ENCODE data around the gene RAET1G.
A peak's percentile ranks its signal among the peaks of the same experiment; 100 is the strongest.
"Not testable (repeated sequence)": the region's sequence is repeated elsewhere in the genome, so short reads cannot be mapped to it uniquely, and the experiment has no call there.

The RAET1G gene

DNA sequence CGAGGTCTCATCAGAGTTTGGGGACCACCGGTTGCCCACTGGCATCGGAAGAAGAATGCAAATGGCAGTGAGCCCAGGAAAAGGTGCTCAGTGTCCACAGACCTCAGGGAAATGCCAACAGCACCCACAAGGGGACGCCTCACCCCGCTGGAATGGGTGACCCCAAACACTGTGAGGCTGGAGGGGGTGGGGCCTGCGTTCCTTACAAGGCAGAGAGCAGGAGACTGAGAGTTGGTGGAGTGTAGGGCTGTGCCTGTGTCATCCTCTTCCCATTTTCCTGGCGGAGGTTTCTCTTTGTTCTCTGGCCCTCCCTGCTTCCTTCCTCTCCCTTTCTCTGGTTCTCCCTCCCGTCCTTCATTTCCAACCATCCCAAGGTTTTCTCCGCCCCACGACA lies 31.0 kb upstream of the RAET1G start:
- DNase-seq (ENCODE audit: low spot score): not testable (repeated sequence)

DNA sequence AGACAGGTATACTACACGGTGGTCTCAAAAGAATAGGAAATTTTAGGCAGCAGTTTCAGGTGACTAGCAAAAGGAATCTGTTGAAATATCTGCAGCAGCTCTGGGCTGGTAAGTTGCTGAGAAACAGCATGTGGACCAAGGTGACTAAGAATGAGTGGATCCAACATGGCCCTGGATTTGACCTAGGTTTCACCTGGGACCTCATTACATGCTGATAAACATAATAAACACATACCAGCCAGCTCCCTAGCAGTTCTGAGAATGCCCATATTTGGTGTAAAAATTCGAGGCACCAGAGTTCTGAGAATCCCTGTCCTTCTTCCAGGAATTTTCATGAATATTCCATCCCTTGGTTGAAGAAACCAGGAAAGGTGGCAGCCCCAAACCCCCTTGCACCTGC lies 30.5 kb upstream of the RAET1G start:
- DNase-seq (ENCODE audit: low spot score): peak; percentile 20

DNA sequence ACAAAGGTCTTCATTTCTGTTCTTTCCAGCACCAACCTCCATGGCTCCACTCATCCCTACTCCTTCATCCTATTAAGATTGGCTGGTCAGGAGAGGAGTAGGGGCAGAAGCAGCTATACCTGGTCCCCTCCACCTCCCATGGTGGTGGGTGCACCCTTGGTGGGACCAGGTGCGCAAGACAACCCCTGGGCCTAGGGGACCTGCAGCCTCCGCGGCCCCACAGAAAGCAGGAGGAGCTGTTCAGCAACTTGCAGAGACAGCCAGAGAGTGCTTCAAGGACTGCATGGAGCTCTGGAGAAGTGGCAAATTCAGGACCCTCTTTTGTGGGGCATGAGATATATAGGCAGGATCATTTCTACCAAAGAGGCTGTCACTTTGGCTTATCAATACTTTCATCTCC lies 28.7 kb upstream of the RAET1G start:
- no peak for DNase-seq (ENCODE audit: low spot score)

DNA sequence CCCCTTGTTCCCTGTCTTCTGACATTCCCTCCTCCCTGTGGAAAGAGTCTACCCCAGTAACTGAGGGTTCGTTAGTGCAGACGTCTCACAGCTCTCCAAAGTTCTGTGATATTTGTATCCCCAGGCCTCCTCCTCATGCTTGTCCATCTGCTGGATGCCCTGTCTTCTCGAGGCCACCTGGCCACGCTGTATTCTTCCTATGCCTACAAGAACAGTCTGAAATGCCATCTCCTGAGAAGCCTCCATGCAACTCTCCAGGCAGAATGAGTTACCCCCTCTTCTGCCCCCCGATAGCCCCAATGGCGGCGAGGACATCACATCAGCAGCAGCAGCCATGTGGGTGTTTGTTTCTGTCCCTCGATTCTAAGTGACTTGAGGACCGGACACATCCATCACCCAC lies 28.2 kb upstream of the RAET1G start:
- DNase-seq (ENCODE audit: low spot score): no peak

DNA sequence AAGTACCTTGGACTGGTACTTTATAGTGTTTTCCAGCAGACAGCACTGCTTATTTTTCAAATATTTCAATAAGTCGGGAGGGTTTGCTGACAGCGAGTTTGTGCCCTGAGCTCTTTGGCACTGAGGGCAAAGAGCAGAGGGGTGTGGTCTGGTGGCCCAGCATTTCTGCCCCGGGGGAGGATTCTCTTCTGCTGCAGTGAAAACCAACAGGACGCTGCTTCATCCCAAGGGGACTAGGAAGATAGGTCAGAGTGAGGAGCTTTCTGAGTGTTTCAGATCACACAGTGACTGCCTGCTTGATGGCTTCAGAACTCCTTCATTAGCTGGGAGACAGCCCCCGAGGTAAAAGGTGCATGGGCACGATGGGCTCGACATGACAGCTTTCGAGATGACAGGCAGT lies 27.5 kb upstream of the RAET1G start:
- no peak for DNase-seq (ENCODE audit: low spot score)

DNA sequence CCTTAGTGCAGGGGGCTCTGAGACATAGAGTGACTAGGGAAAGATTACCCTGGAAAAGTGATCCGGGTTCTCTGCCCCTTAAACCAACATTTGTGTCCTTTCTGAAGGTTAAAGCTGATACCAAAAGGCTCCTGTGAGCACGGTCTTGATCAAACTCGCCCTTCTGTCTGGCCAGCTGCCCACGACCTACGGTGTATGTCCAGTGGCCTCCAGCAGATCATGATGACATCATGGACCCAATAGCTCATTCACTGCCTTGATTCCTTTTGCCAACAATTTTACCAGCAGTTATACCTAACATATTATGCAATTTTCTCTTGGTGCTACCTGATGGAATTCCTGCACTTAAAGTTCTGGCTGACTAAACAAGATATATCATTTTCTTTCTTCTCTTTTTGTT lies 25.7 kb upstream of the RAET1G start:
- no peak for DNase-seq (ENCODE audit: low spot score)

DNA sequence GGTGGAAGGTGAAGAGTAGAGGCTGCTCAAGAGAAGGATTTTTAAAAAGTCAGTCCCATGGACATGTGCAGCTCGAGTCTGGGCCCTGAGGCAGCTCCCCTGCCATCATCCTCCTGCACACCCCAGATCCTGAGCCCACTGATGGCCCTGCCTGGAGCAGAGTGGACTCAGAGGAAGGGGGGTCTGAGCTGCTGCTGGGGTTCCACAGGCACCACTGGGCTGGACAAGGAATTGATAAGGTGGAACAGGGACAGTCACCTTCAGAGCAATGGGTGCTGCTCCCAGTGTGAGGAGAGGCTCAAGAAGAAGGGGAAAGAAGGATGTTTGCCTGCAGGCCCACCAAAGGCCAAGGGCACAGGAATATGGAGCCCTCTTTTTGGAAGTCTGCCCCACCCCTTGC lies 25.1 kb upstream of the RAET1G start:
- no peak for DNase-seq (ENCODE audit: low spot score)

DNA sequence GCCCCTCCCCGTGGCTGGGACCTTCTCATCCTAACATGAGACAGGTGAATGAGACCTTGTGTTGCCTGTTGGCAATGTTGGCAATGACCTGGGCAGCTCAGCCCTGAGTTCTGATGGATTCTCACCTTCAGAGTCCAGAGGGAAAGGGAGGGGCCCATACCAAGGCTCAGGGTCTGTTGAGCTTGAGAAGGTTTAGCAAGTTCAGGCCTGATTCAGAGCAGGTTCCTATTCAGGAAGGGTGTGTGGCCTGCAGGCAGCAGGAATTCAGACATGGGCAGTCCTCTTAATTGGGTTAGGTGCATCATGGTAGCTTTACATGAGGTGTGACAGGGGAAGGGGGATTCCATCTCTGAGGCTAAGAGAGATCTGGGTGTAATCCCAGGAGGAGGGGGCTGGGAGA lies 24.6 kb upstream of the RAET1G start:
- not testable (repeated sequence) for DNase-seq (ENCODE audit: low spot score)

DNA sequence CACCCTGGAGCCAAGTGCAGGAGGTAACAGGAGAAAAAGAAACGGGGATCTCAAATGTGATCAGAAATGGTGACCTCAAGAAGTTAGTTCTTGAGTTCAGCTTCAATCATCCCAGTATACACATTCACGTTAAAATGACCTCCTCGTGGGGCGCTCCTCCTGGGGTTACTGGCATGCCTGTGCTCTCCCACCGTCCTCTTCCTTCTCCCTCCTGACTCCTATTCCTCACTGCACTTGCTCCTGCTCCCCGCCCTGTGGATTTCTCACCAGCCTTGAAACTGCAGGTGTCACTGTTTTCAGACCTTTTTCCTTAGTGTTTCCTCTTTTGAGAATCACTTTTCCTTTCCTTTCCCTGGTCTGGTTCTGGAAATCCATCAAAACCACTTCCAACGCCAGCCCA lies 23.7 kb upstream of the RAET1G start:
- DNase-seq (ENCODE audit: low spot score): not testable (repeated sequence)

DNA sequence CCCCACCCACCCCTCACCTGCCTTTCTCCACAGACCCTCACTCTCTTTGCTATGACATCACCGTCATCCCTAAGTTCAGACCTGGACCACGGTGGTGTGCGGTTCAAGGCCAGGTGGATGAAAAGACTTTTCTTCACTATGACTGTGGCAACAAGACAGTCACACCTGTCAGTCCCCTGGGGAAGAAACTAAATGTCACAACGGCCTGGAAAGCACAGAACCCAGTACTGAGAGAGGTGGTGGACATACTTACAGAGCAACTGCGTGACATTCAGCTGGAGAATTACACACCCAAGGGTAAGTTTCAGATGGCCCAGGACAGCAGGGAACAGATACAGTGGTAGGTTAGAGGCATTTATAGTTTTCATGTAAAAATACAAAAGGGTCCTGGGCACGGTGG lies 22.4 kb upstream of the RAET1G start:
- not testable (repeated sequence) for DNase-seq (ENCODE audit: low spot score)

DNA sequence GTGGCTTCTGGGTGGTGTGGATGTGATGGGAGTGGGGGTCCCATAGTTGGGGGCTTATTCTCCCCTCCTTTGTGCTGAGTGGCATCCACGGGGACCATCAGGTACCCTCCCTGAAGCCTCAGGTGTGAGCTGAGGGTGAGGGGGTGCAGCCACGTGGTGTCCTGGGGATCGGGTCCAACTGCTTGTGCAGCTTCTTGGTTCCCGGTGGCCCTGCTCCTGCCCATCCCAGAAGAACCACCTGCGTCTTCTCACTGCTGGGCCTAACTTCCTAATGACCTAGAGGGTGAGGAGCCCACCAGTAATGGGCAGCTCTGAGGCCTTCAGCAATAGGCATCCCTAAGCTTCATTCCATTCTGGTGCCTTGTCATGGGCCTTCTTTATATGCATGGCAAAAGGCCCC lies 20.4 kb upstream of the RAET1G start:
- DNase-seq (ENCODE audit: low spot score): not testable (repeated sequence)

DNA sequence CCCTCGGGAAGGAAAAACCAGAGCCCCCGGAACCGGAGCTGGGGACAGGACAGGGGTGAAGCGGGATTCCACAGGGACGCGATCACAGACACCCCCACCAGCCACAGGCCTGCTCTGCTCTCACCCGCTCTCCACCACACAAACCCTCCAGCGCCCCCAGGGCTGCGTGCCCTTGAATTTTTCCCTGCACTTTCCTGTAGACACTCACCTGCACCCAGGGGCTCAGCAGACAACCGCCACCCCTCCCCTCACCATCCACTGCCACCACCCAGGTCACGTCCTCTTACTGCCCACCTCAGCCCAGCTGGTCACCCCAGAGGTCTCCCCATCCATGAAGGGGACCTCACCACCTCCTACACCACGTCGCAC lies 19.5 kb upstream of the RAET1G start:
- no peak for DNase-seq (ENCODE audit: low spot score)

DNA sequence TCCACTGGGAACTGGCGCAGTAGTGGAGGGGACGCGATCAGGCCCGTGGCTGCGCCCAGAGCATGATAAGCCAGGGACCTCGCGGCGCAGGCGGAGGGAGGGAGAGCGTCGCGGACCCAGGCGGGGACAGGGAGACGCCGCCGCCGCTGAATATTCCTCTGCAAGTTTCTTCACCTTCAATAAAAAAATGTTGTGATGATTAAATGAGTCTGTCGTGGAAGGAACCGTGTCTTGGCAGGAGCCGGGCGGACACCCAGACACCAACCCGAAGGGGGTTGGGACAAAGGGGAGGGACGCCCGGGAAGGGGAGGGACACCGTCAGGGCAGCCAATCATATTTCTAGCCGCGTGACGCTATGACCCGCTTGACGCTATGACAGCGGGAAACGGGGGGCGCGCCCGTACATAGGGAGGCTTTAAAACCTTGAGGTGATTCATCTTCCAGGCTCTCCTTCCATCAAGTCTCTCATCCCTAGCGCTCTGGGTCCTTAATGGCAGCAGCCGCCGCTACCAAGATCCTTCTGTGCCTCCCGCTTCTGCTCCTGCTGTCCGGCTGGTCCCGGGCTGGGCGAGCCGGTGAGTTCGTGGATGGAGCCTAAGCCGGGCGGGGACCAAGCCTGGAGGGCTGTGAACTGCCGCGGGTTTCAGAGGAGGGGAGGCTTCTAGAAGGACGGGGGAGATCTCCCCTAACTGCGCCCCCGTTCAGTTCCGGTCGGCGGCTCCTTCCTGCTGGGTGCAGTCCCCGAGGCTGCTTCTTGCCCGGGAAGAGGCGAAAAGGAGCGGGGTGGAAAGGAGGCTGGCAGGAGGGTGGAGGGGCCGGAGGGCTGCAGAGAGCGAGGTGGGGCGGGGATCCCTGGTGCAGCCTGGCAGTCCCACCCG lies 18.9 kb upstream of the RAET1G start, which contains the start of gene ULBP2:
TSS of gene ULBP2 (plus strand) at position 432 of the 878 bp plus-strand sequence. CDS start at position 491, 59 bp downstream.
- peak; percentile 96 for DNase-seq (ENCODE audit: low spot score)

DNA sequence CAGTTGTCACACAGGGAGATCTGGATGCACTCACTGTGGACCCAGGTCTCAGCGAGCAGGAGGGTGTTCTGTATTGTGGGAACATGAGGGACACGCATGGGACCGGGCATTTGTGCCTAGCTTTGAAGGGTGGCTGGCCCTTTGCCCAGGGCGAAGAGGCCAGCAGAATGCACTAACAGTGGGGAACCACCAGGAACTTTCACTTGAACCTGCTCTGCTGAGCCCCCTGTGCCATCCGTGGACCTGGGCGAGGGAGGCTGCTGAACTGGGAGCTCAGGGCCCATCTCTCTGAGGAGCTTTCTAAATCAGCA lies 17.7 kb upstream of the RAET1G start:
- no peak for DNase-seq (ENCODE audit: low spot score)

DNA sequence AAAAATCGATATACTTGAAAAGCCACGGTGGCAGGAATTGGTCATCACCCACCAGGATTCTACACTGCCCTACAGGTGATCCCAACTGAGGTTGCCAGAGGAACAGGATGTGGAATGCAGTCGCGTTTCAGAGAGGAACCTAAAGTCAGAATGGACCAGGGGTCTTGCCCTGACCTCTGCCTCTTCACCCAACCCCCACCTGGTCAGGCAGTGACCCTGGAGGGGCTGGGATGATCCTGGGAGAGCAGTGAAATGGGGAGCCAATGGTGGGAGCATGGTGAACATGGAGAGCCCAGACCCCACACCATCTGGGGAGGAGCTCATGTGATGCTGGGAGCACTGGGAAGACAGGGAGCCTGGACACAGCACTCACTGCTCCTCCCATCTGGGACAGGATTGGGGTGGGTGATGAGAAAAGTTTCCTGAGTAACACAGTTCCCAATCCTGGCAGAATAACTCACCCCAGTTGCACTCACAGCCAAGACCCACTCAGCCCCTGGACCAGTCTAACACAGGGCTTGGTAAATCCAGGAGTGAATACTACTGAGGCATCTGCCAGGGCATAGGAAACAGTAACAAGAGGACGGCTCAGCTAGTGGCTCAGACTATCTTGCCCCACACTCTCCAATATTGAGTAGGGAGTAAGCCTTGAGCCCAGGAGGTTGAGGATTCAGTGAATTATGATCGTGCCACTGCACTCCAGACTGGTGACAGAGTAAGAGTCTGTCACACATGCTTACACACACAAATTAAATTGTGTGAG lies 17.2 kb upstream of the RAET1G start:
- DNase-seq (ENCODE audit: low spot score): no peak

DNA sequence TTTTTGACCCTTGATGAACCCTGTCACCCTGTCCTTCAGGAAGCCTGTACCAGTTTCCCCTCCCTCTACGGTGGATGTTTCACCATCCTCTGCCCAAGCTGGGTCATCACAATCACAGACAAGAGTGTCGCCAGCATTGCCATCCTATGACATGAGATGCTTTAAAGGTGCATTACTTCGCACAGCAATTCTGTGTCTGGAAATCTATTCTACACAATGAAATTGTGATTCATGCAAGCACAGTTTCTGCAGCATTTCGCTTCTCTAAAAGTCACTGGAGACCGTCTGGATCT lies 16.4 kb upstream of the RAET1G start:
- DNase-seq (ENCODE audit: low spot score): no peak

DNA sequence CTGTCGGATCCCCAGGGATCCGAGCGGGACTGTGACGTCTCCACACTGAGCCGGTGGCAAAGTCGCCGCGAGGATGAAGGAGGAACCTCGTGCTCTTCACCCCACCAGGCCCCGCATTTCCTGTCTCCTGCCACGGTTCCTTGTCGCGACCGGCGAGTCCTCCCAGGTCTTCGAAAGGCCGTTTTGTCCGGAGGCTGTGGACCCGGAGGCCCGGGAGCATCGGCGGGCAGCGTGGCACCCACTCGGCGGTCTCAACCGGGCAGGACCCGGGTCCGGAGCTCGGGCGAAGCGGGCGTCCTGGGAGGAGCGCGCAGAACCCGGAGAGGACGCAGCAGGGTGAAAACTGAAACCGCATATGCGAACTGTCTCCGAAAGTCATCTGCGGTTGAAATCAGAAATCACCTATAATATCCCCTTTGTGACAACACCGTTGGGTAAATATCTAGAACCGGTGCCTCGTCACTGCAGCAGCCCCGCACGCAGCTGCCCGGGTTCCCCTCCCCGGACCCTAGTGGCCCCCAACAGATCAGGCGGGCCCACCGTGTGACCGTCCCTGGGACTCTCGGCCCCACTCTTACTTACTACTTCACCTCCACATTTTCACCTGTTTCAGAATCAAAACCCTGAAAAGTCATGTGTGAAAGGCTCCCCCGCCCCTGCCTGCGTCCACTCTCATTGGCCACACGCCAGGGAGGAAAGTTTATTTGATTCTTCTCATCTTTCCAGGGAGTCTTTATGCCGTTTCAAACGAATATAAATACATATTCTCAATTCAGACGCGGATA lies 15.8 kb upstream of the RAET1G start:
- peak; percentile 22 for DNase-seq (ENCODE audit: low spot score)

DNA sequence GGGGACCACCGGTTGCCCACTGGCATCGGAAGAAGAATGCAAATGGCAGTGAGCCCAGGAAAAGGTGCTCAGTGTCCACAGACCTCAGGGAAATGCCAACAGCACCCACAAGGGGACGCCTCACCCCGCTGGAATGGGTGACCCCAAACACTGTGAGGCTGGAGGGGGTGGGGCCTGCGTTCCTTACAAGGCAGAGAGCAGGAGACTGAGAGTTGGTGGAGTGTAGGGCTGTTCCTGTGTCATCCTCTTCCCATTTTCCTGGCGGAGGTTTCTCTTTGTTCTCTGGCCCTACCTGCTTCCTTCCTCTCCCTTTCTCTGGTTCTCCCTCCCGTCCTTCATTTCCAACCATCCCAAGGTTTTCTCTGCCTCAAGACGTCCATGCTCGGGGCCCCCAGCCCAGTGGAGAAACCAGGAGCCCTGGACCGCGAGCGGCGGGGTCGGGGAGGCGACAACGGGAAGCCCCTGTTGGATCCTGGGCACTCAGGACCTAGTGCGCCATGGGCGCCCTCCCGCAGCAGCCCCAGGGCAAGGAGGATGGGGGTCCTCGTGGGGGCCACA lies 15.2 kb upstream of the RAET1G start:
- DNase-seq (ENCODE audit: low spot score): not testable (repeated sequence)

DNA sequence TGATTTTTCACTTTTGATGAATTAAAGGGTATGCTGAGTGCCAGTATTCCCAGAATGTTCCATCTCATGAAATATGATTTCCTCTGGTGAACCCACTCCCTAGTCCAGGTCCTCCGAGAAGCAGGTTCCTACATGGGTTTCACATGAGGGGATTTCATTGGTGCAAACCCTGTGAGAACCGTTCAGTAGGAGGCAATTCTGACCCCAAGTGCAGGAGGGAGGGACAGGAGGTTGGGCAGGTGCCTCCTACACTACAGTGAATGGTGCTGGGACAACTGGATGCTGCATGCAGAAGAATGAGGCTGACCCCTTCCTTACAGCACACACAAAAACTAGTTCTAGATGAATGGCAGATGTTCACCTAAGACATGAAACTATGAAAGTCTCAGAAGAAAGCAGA lies 13.8 kb upstream of the RAET1G start:
- DNase-seq (ENCODE audit: low spot score): no peak

DNA sequence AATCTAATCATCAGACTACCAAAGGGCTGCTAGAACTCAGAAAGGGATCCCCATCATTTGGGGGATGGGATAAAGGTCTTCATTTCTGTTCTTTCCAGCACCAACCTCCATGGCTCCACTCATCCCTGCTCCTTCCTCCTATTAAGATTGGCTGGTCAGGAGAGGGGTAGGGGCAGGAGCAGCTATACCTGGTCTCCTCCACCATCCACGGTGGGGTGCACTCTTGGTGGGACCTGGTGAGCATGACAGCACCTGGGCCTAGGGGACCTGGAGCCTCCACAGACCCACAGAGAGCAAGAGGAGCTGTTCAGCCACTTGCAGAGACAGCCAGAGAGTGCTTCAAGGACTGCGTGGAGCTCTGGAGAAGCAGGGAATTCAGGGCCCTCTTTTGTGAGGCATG lies 12.7 kb upstream of the RAET1G start:
- no peak for DNase-seq (ENCODE audit: low spot score)

DNA sequence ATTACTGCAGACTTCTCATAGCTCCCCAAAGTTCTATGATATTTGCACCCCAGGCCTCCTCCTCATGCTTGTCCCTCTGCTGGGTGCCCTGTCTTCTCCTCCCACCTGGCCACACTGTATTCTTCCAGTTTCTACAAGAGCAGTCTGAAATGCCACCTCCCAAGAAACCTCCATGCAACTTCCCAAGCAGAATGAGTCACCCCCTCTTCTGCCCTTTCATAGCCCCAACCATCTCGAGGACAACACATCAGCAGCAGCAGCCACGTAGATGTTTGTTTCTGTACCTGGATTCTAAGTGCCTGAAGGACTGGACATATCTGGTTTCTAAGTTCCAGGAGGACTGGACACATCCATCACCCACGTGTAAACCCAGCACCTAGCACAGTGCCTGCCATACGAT lies 12.3 kb upstream of the RAET1G start:
- DNase-seq (ENCODE audit: low spot score): peak; percentile 59
